NCI-H2196 treated with DMSO at 0.1 percent for 48 hours (cell line): Measurements from ENCODE around the gene ABLIM2.

Source experiments
- DNase-seq: peaks from one replicate; lab custom pipeline; 2025; ENCODE audit not compliant: unreplicated experiment; lab: John Stamatoyannopoulos, UW

ABLIM2 gene

DNA sequence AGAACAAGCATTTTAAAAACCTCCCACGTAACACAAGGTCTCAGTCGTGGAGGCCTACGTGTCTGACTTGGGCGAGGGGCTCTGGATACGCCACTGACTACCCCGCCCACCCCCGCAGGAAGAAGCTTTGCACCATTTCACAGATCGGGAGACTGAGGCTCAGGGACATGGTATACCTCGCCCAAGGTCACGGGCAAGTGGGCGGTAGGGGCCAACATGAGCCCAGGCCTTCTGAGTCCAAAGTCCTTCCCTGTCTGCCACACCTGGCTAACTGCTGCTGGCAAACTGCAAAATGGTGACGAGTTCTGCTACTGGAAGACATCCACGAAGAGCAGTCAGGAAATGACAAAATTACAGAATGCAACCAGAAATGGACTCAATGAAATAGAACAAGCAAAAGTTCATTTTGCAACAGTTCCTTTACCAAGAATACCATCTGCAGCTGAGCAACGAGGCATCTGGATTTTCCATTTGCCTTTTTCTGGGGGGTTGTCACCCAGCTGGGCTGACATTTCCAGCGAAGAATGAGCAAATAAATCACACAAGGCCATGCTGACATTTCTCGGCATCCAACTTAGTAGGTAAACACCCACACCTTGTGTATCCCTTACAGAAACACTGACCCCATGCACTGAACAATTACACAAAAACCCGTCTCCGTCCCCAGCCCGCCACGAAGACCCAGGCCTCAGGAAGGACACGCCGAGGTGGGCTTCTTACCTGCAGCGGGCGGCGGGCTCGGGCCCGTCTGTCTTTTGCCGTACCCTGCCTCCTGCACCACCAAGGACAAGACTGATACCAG is 148.7 kb downstream of the ABLIM2 start:
- DNase-seq: no peak

DNA sequence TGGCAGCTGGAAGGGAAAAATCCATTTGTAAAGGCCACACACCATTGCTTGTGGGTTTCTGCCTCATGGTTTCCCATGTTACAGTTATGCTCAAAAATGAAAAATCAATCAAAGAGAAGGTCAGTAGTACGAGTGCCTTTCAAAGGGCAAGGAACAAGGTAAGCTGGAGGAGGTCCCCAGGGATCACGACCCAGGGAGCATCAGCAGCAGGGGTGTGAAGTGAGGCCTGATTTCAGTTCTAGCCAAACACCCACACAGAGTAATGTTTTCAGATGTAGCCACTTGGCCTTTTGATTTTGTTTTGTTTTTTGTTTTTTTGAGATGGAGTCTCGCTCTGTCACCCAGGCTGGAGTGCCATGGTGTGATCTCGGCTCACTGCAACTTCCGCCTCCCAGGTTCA is 149.5 kb downstream of the ABLIM2 start:
- DNase-seq: no peak

DNA sequence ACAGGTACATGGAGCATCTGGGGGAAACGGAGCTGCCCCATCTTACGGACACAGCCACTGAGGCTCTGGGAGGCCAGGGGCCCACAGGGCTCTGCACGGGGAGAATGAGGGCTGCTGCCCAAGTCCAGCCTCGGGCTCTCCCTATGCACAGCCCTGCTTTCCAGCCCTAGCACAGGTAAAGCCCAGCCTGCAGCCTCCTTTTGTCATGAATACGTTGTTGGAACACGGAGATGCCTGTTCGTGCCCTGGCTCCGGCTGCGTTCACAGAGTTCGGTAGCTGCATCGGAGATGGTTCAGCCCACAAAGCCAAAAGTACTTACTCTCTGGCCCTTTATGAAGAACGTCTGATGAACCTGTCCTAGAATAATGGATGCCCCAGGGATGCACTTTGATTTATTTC is 150.2 kb downstream of the ABLIM2 start:
- DNase-seq: no peak

DNA sequence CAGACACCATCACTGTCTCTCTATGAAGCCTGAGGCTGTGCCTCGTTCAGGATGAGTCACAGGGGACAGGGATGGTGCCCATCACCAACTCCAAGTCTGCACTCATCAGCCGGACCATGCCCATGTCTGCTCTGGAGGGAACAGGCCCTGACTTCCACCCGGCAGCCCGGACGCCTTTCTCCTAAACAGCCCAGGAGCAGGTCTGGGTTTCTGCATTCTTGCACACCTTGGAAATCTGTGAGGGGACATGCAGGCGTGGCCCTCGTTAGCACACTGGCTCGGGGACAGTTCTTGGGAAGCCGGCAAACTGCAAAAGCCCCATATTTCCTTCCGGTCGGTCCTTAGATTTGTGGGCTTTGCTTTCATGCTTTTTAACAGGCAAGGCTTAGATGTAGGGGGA is 151.0 kb downstream of the ABLIM2 start:
- no peak for DNase-seq

DNA sequence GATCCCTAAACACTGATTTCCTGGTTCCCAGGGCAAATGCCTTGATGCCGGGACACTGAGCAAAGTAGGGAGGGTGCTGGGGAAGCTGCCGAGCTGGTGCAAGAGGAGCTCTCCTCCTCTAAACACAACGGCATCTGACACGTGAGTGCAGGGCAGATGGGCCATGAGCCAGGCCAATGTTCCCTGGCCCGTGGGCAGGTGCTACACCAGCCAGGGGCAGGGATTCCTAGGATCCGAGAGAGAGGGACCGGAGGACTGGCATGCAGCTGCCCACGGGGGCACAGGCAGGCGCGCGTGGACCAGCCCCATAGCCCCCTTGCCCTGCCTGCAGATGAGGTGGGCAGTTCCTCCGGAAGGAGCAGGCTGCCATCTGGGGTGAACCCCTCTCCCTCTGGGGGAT is 152.1 kb downstream of the ABLIM2 start:
- DNase-seq: peak; percentile 34

DNA sequence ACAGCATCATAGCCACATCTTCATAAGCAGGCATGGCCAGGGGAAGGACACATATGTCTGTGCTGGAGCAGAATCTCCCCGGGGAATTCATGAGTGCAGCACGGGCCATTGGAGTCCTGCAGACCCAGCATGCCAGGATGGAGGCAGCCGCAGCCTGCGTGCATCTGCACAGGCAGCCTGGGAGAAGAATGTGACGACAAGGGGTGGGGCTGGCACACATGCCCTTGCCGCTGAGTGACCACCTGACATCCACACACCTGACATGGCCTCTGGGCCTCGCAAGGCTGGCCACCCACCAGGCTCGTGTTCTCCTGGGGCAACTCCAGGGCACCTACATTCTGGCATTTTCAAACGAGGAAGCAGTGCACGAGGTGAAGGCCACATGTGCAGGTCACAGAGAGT is 152.8 kb downstream of the ABLIM2 start:
- DNase-seq: no peak

DNA sequence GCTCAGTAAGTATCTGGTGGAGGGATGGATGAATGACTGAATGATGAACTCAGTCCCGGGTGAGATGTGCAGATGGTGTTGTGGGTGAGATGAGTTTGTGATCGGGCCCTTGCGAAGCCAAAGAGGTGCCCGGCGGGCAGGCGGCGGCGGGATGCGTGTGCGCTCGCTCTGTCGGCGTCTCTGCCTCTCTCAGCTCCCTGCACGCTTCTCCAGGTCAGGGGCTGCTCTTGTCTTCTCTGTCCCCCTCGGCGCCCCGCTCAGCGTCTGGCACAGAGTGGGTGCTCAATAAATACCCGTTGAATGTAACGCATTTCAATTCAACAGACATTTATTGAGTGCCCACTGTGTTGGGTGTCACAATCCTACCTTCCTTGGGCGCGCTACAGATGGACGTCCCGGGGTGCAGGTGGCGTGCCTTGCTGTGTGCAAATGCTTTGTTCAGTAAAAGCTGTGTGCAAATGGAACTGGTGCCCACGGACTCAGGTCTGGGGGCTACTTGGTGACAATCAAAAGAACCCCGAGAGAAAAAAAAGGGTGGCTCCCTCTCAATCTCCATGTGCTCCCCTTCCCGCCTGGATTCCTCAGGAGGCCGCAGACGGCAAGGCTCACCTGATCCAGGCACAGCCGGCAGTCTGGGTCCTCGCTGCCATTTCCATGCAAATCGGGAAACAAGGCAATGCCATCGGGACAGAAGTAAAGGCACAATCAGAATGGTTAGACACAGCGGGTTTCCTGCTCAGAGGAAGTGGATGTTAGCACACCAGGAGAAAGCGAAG is 153.4 kb downstream of the ABLIM2 start:
- no peak for DNase-seq

DNA sequence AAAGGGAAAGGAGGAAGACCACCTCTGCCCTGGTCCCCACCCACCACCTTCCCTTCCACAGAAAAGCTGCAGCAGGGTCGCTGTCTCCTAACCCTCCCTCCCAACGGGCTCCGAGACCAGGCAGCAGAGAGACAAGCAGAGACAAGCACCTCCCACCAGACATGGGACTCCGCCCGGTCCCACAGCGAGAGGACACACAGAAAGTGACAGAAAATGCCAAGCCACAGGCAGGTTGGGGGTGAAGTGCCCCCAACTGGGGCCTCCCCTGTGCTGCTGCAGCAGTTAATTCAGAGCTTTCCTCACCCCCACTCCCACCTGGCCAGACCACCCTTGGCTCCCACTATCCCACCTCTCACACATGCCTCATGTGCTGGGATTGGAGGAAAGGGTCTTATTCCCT is 154.5 kb downstream of the ABLIM2 start:
- no peak for DNase-seq

DNA sequence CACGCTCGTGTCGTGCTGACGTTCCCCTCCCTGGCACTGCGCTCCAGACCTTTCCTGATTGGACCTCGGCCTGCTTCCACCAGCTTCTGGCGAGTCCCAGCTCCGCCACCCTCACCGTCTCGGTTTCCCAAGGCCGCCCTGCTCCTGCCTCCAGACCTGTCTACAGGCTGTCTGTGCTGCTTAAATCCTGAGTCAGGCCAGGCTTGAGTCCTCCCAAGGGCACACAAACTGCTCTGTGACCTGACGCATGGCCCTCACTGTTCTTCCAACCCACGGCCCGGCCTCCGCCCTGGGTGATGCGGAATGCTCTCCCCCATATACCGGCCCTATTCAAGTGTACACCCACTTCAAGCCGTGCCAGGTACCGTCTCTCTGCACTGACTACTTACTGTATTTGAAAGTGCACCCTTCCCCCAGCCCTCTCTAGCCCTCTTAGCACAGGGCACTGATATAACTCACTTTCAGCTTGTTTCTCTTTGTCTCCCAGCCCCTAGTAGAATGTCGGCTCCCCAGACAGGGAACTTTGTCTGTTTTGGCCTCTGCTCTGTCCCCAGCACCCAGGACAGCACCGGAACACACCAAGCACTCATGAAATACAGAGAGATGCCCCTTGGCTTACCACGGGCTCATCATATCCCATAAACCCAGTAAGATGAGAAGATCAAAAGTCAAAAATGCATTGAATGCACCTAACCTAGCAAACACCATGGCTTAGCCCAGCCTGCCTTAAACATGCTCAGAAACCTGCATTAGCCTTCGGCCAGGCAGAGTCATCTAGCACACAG is 155.9 kb downstream of the ABLIM2 start:
- DNase-seq: no peak

DNA sequence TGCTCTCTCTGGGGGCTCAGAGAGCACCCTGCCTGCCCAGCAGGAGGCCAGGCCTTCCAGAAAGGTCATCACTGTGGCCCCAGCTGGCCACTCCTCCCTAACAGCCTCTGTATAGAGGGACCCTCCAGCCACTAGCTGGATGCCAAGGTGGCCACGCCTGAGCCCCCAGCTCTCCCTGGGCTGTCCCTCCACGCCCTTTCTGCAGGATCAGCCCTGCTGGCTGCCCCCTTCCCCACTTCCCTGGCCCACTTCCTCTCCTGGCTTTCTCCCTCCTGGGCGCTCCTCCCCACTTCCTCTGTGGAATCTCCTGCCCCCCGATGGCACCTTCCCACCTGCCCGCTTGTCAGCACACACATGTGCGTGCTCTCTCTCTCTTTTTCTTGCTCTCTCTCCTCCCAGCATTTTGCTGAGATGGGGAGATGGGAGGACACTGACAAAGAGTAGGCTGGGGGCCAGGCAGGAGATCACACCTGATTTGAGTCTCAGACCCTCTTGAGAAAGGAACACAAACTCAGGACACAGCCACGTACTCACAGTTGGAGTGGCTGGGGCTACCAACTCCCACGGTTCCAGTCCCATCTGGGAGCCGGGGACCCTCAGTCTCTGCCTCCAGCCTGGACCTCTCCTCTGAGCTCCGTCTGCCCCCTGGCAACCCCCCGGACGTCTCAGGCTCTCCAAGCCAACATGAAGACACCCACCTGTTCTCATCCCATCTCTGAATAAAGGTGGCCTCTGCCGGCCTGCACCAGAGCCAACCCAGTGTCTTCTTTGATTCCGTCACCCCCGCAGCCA is 156.9 kb downstream of the ABLIM2 start:
- DNase-seq: no peak

DNA sequence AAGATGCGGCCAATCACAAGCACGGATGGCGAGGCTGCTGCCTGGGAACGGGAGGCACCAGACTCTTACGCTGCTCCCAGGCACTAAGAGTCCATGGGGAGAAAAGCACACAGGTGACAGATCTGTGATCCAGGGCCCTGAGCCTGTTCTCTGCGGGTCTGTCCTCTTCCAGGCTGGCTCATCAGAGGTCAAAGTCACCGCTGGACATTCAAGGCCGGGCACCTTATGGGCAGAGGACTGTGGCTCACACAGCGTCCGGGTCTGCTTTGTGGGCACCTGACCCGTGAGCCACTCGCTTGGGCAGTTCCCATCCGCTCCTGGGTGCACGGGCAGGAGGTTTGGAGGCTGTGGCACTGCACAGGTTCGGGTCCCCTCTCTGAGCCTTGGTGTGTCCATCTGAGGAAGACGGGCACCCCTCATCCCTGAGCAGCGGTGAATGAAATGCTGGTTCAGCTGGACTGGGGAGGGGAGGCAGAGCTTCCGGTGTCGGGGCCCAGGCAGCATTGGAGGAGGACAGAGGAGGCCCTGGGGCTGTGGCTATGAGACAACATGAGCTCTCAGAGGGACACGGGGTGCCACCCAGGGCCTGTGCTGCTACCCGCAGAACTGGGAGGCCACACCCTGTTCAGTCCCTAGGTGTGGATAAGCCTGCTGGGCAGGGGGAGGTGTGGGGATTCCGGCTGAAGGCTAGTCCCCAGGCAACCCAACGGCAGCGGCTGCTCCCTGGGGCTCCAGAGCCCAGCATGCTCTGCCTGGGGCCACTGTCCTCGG is 157.7 kb downstream of the ABLIM2 start:
- no peak for DNase-seq

DNA sequence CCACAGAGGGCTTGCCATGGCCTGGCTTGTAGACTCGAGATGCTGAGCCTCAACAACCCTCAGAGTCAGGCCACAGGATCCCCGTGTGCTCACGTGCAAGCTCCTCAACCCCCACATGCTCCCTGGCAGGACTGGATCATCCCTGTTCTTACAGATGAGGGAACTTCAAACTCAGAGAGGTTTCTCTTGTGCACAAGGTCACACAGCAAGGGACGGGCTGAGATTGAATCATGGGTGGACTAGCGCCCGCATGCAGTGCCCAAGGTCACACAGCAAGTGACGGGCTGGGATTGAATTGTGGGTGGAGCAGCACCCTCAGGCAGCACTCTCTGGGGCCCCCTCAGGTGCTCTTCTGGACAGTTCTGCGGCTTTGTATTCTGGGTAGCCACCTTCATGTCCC is 158.4 kb downstream of the ABLIM2 start:
- no peak for DNase-seq

DNA sequence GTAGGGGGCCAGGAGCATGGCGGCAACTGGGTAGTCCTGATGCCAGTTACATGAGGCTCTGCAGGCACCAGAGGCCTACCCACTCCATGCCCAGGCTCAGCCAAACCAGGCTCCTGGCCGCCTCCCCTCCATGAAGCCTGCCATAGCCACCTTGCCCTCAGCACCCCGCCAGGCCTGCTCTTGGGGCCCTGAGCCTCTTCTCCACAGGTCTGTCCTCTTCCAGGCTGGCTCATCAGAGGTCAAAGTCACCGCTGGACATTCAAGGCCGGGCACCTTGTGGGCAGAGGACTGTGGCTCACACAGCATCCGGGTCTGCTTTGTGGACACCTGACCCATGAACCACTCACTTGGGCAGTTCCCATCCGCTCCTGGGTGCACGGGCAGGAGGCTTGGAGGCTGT is 158.9 kb downstream of the ABLIM2 start:
- no peak for DNase-seq

DNA sequence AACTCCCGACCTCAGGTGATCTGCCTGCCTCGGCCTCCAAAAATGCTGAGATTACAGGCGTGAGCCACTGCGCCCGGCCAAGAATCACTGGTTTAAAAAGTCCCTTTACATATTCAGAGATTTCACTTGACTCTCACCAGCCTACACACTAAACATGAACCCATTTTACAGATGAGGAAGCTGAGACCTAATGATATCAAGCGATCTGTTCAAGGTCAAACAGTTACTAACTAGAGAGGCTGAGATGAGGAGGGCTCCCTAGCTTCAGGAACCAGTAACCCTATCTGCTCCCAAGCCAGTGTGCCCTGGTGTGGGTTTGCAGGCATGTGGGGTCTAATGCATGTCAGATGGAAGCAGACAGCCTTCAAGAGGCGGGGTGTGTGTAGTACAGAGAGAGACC is 159.3 kb downstream of the ABLIM2 start:
- DNase-seq: no peak

DNA sequence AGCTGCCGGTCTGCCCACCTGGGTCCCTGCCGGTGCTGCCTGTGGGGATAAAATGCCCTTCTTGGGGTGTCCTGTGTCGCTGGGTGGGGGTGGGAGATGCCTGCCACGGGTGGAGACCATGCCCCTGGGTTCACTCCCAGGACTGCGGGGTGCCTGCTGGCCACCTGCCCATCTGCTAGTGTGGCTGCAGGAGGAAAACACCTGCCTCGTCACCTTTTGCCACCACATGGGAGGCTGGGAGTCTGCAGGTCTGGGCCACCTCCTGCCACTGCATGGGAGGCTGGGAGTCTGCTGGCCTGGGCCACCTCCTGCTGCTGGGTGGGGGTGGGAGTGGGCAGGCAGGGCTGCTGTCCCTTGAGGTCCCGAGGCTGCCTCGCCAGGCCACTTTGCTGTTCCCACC is 160.2 kb downstream of the ABLIM2 start:
- DNase-seq: no peak

DNA sequence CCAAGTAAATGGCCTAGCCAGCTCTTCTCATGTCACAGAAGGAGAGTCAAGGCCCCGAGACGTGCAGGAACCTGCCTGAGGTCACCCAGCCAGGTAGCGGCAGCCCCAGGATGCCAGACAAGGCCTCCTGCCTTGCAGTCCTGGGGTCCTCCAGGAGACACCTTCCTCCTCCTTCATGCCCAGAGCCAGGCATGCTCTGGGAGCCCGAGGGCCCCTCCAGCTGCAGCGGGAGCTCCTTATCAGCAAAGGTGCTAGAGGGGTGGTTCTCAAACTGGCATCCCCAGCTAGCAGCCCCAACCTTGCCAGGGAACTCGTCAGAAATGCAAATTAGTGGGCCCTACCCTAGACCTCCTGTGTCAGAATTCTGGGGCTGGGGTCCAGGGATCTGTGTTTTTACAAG is 162.7 kb downstream of the ABLIM2 start:
- no peak for DNase-seq

DNA sequence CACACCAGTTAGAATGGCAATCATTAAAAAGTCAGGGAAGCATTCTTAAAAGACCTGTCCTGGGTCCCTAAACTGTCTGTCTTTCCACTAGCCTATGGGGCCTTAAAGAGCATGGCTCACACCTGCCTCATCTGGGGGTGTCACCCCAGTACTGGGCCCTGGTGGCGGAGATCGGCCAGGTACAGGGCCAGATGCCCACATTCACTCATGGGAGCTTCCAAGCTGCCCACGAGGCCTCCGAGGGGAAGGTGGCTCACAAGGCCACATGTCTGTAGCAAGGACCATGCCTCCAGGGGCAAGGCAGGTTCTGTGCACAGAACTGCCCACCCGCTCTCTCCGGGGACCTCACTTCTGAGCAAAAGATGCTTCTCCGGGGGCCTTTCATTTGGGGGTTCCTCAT is 163.5 kb downstream of the ABLIM2 start:
- DNase-seq: no peak

DNA sequence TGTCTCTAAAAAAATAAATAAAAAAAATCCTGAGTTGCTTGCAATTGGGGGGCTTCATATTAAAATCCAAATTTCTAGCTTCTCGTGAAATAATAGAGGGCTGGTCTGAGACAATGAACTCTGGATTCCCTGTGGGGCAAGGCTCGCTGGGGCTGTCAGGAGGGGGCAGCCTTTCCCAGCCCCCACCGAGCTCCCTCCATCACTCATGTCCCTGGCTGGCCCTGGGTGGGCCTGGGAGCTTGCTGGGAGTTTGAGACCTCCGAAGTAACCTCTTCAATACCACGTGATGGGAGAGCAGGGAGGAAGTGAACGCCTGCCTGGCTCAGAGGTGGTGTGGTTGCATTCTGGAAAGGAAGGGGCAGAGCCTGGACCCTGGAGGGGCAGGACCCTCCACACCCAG is 164.9 kb downstream of the ABLIM2 start:
- DNase-seq: no peak

DNA sequence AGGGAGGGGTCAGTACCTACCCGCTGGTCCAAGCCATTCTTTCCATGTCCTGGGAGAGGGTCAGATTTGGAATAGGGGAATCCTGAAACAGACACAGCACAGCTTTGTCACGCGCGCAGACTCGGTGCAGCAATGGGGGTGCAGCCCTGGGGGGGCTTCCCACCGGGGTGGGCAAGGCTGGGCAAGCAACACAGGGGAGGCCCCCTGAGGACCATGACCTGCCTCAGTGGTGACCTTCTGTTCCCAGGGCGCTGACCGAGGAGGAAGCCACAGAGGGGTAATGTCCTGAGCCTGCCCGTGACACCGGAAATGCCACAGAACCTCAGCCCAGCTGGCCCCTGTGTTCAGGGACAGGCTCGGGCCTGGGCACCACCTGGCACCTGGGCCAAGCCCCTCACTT is 165.8 kb downstream of the ABLIM2 start:
- no peak for DNase-seq

DNA sequence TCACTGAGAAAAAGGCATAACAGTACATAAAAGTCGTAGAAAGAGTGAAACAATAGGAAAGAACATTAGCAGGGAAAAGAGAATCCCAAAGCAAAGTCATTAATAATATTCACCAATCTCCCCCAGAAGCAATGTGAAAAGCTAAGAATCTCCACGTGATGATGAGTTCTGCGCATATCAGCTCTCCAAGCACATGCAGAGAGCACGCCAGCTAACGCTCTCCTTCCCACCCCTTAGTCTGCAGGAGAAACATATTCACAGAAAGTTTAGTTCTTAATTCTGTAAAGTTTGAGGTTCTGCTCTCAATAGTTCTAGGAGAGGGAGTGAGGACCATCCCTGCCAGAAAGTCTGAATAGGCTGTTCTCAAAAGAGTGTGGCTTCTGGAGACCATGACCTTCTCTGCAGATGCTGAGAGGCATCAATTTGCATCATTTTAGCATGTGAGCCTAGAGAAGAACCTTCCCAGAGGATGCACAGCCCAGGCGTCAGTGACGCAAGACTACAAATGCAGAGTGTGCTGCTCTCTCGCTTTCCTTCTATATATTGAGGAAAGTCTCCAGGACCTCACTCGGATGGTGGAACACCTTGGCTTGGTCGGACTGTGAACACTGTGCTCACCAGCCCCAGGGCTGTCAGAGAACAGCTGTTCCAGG is 167.7 kb downstream of the ABLIM2 start:
- no peak for DNase-seq
